Measurements from ENCODE around the gene HAGHL. TPM values are rescaled to one million over a fixed set of nuclear protein-coding genes. Genes with fewer than 3 reads are reported as not detected.

Gene HAGHL
- total and polyA plus RNA-seq, 2 of the 8 experiments (the other 6 are each of a cell fraction or from before 2014, with no cell fraction given) = 26.6 to 26.9 TPM

DNA sequence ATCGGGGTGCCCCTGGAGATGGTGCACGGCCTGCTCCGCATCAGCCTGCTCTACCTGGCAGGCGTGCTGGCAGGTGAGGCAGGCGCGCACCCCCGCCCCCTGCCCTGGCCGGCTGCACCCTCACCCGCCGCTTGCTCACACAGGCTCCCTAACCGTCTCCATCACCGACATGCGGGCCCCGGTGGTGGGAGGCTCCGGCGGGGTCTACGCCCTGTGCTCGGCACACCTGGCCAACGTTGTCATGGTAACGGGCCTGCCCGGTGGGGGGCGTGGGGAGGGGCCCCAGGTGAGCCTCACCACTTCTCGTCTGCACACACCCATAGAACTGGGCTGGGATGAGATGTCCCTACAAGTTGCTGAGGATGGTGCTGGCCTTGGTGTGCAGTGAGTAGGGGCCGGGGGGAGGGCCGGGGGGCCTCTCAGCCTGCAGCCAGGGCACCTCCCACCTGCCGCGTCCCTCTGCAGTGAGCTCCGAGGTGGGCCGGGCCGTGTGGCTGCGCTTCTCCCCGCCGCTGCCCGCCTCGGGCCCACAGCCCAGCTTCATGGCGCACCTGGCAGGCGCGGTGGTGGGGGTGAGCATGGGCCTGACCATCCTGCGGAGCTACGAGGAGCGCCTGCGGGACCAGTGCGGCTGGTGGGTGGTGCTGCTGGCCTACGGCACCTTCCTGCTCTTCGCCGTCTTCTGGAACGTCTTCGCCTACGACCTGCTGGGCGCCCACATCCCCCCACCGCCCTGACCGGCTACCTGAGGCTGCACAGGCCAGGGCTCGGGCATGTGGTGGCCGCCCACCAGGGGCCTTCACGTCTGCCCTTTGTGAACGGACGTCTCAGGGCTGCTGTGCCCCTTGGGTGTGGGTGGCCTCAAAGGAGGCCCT lies 49.4 kb upstream of the HAGHL start:
- H3K9me3 ChIP-seq (ENCODE audit: insufficient read depth in 2 of 2, low read depth in 1 of 2, low read length in 1 of 2) = no peaks in the 10 kb centered on the region
- no peak overlapping the region; the same call in 1 of the 2 replicates for H2BK20ac ChIP-seq (ENCODE audit: low read length)
- H4K91ac ChIP-seq (replicated peaks; ENCODE audit: insufficient read length, low read length) = peak overlapping the region; percentile 73
- H3K14ac ChIP-seq (ENCODE audit: insufficient read length) = no peak overlapping the region
- peak overlapping the region; percentile 48 for H3K18ac ChIP-seq (ENCODE audit: extremely low read depth, low read length)
- H3K79me2 ChIP-seq (ENCODE audit: control insufficient read depth in 1 of 2, insufficient read depth in 2 of 2, low read length in 2 of 2) = peaks cover 0 to 12% of the 10 kb centered on the region in 2 experiments; a peak in 1 of 4 replicates
- ChIA-PET POLR2A (ENCODE audit: partially characterized antibody) (interaction anchor here (1.4 to 13.3 kb wide), 6 partner anchors 12 to 111 kb away, joined by 4 to 214 read pairs (median 13); partner anchors contain the start of genes ANTKMT, CHTF18, RHOT2 and RPUSD1), CTCF (ENCODE audit: partially characterized antibody) (interaction anchor here (0.9 to 12.0 kb wide), 5 partner anchors 10 to 95 kb away, joined by 4 to 75 read pairs (median 6); partner anchors contain the start of genes RHOT2 and WDR24)
- H3K4me3 ChIP-seq (ENCODE audit: extremely low read depth in 1 of 4, insufficient read depth in 2 of 4, low read depth in 3 of 4, low read length in 4 of 4) = 0 out of 8 replicates have a peak overlapping the region, but pooled peaks of 1 of the 4 experiments have one; percentile 8
- FAIRE-seq (no peak), DNase-seq (ENCODE audit: low read depth in 1 of 2, low spot score in 2 of 2) (peak in 1 of 2 experiments; percentile 87)
- no peak overlapping the region for H3K27ac ChIP-seq (ENCODE audit: low read depth, low read length)
- peaks cover 0 to 37% (median 31%) of the 10 kb centered on the region in 4 experiments; a peak in 6 of 7 replicates for H3K4me1 ChIP-seq (replicated peaks in 1 of 4; ENCODE audit: control insufficient read depth in 3 of 4, insufficient read depth in 4 of 4, low read length in 3 of 4)
- peaks cover 4 to 26% of the 10 kb centered on the region in 2 experiments for H4K20me1 ChIP-seq (replicated peaks in 1 of 2; ENCODE audit: control insufficient read depth in 1 of 2, insufficient read depth in 2 of 2, low read length in 2 of 2)
- H4K8ac ChIP-seq (ENCODE audit: extremely low read depth, insufficient read depth, low read length) = peak overlapping the region; percentile 80
- H2BK5ac ChIP-seq (ENCODE audit: low read depth, low read length) = peak overlapping the region; percentile 66; the same call in 1 of the 2 replicates
- no peak overlapping the region for H3K23ac ChIP-seq (ENCODE audit: insufficient read length)
- H2BK15ac ChIP-seq (ENCODE audit: low read length) = peak overlapping the region; percentile 46; the same call in 1 of the 2 replicates
- H3K27me3 ChIP-seq (replicated peaks in 1 of 4; ENCODE audit: control insufficient read depth in 3 of 4, extremely low read depth in 1 of 4, insufficient read depth in 3 of 4, low read length in 3 of 4) = peaks cover 0 to 2% (median 0%) of the 10 kb centered on the region in 4 experiments; a peak in 2 of 7 replicates
- no peak overlapping the region for H2AFZ ChIP-seq (ENCODE audit: low read length)
- peaks cover 15% of the 10 kb centered on the region for H3K23me2 ChIP-seq (ENCODE audit: low read depth, low read length)
- H3K4ac ChIP-seq (replicated peaks; ENCODE audit: insufficient read length, low read depth, low read length) = no peak overlapping the region
- TF ChIP-seq KDM1A (IDR thresholded peaks at IDR 0.05; ENCODE audit: borderline replicate concordance, low read length) (no peak), SIN3A (conservative IDR thresholded peaks at IDR 0.05 in 1 of 2, IDR thresholded peaks at IDR 0.05 in 1 of 2; ENCODE audit: low read depth in 1 of 2, low read length in 2 of 2) (0 out of 4 replicates have a peak, but pooled peaks of 1 of the 2 experiments have one; percentile 42), TCF12 (IDR thresholded peaks at IDR 0.05; ENCODE audit: low read depth, low read length) (0 out of 2 replicates have a peak, but pooled peaks have one; percentile 57)
- peak overlapping the region; percentile 96; the same call in 1 of the 2 replicates for H2BK12ac ChIP-seq (ENCODE audit: low read depth, low read length)
- H2AK5ac ChIP-seq (ENCODE audit: low read depth, low read length) = no peak overlapping the region
- H3K9ac ChIP-seq (replicated peaks in 1 of 4; ENCODE audit: extremely low read depth in 1 of 4, low read depth in 3 of 4, low read length in 3 of 4) = no peak overlapping the region
- no peak overlapping the region for H2BK120ac ChIP-seq (replicated peaks; ENCODE audit: low read depth, low read length)
- no peak overlapping the region for H4K5ac ChIP-seq (ENCODE audit: insufficient read length, low read depth, low read length)
- peak overlapping the region; percentile 11 to 52; a peak in 3 of 4 replicates for H3K4me2 ChIP-seq (ENCODE audit: insufficient read depth in 1 of 2, low read depth in 2 of 2, low read length in 2 of 2)
- peaks cover 5 to 22% (median 17%) of the 10 kb centered on the region in 4 experiments for H3K36me3 ChIP-seq (ENCODE audit: control insufficient read depth in 2 of 4, insufficient read depth in 4 of 4, low read length in 3 of 4)
- H3K79me1 ChIP-seq (ENCODE audit: low read depth, low read length) = peaks cover 6% of the 10 kb centered on the region; the same call in 1 of the 2 replicates
- H3K56ac ChIP-seq (replicated peaks; ENCODE audit: insufficient read length, low read depth, low read length) = no peak overlapping the region
- 83% methylated on average over 47 of the region's 57 CpGs; no CpG with 5 or more reads in 1 of the 2 experiments for WGBS, 2 experiments (ENCODE audit: extremely low coverage in 1 of 2, insufficient coverage in 1 of 2, insufficient read length in 1 of 2, insufficient replicate concordance in 2 of 2, low coverage in 1 of 2, low lambda C conversion rate in 2 of 2, missing lambda C conversion rate in 1 of 2)

Data from H1 (cell line).